Heart left ventricle (tissue), 13 donors: ENCODE results near the gene ADAMTS7.

Experiments used
- POLR2A ChIP-seq, 2 donors: fragments of 450-650 bp; IDR thresholded peaks; one replicate each; pipeline ENCODE4 v1.6.1; 2017; ENCODE audit warnings: antibody characterized with exemption in 2 of 2, mild to moderate bottlenecking in 2 of 2, moderate library complexity in 2 of 2
- TF ChIP-seq, protein P1 (sequence below), 12 donors: fragments of 200-600 bp; sonication (generic) in 4 of 12; IDR thresholded peaks; one replicate each; pipeline versions ENCODE4 v1.5.0 to v1.8.0; 2018 to 2022; ENCODE audit warnings: antibody characterized with exemption in 12 of 12, mild to moderate bottlenecking in 5 of 12
- donor health status: ischemic (EF 13 %, LVEDD 7.1; RV severe dilation, severe dysfunction).
- donor health status: DM: no; HTN: yes; CAD: no.
- donor health status: DM: no; HTN: no; CAD: no.
- donor health status: ischemic (EF 25% LVEDD 6.9; RV normal size, moderate dysfunction).
- donor health status: ischemic (EF 25% LVEDD 5.7; RV mildly dilated, moderate dysfunction).
- donor health status: ischemic (EF 35%, LVEDD 5.7; RV mildly dilated, moderate dysfunction).
- donor health status: nonischemic (EF 11% LVEDD 7.7; RV severe dilation, severe dysfunction).
- donor health status: DM: yes; HTN: yes; CAD: no.
- donor health status: PGD.
- donor health status: ischemic (EF 29% LVEDD 5.4; RV normal size, mild dysfunction).
- donor health status: nonischemic (EF 23%, LVEDD 6.1; RV moderate dilation, normal function).

DNA sequence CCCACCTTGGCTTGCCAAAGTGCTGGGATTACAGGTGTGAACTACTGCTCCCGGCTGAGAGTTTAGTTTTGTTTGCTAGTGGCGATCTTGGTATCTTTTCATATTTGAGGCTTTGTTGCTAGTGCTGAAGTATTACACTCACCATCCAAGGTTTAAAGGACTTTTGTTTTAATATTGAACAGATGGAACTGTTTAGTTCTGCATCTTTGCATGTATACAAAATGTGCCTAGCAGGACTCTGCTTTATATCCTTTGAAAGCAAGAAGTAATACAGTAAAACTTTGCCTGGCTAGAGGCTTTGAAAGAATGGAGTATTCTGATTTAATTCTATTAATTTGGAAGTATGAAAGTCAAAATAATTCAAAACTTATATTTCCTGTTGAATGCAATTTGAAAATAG is 92.4 kb downstream of the ADAMTS7 start:
- TF ChIP-seq POLR2A (IDR thresholded peaks at IDR 0.05): no peak
- TF ChIP-seq, protein P1, sequence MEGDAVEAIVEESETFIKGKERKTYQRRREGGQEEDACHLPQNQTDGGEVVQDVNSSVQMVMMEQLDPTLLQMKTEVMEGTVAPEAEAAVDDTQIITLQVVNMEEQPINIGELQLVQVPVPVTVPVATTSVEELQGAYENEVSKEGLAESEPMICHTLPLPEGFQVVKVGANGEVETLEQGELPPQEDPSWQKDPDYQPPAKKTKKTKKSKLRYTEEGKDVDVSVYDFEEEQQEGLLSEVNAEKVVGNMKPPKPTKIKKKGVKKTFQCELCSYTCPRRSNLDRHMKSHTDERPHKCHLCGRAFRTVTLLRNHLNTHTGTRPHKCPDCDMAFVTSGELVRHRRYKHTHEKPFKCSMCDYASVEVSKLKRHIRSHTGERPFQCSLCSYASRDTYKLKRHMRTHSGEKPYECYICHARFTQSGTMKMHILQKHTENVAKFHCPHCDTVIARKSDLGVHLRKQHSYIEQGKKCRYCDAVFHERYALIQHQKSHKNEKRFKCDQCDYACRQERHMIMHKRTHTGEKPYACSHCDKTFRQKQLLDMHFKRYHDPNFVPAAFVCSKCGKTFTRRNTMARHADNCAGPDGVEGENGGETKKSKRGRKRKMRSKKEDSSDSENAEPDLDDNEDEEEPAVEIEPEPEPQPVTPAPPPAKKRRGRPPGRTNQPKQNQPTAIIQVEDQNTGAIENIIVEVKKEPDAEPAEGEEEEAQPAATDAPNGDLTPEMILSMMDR (IDR thresholded peaks at IDR 0.05): no peak
